Activated CD4-positive, alpha-beta T cell treated with anti-CD3 and anti-CD28 coated beads, Interleukin-2, amount 10 ng/mL, durations not matched to agents 24 days and 14 days (primary cell): ENCODE measurements around the gene PPP1R10. TPM values are rescaled to one million over a fixed set of nuclear protein-coding genes. Genes with fewer than 3 reads are reported as not detected.

Source experiments
- DNase-seq: peaks from one replicate; pipeline ENCODE4 v3.0.0; 2022
- H3K27ac Mint-ChIP-seq: one replicate; pipeline ENCODE4 v1.8.0; 2022; ENCODE audit warnings: mild to moderate bottlenecking, mixed read lengths
- H3K27me3 Mint-ChIP-seq: one replicate; pipeline ENCODE4 v1.8.0; 2022; ENCODE audit warnings: mixed read lengths
- H3K36me3 Mint-ChIP-seq: one replicate; pipeline ENCODE4 v1.8.0; 2022; ENCODE audit warnings: low read depth, mild to moderate bottlenecking, mixed read lengths
- H3K4me1 Mint-ChIP-seq: one replicate; pipeline ENCODE4 v1.8.0; 2021; ENCODE audit warnings: mixed read lengths
- H3K4me3 Mint-ChIP-seq: one replicate; pipeline ENCODE4 v1.8.0; 2022; ENCODE audit warnings: mild to moderate bottlenecking, moderate library complexity, mixed read lengths
- H3K9me3 Mint-ChIP-seq: one replicate; pipeline ENCODE4 v1.8.0; 2021; ENCODE audit warnings: mixed read lengths
- intact Hi-C: fragments of 100-400 bp; cut with micrococcal nuclease; formaldehyde crosslinking; loops from one replicate; pipeline ENCODE4 v1.15.1; 2023
- total RNA-seq: library from RNA; stranded (reverse); gene quantifications from 2 replicates; pipeline ENCODE4 v1.2.3, GENCODE V29; 2022

The PPP1R10 gene
- total RNA-seq, 1 donor from 2014 or later, result 107 TPM

DNA sequence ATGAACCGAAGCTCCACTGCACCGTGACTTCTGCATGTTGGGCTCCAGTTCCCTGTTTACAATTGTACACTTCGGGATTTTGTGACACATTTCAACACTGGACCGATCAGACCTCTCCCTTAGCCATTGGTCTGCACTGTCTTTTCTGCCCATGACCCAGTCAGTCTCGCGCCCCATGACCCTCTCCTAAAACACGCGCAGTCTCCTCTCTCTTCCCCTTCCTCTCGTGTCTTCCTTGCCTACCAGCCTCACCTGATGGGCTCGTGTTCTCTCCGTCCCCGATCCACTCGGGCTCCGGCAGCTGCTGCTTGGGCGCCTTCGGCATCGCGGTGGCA lies 46.3 kb downstream of the PPP1R10 start:
- H3K9me3 Mint-ChIP-seq, result no peaks in the 10 kb centered on the region
- H3K36me3 Mint-ChIP-seq, result peaks cover 28% of the 10 kb centered on the region
- H3K27ac Mint-ChIP-seq, result peak overlapping the region; percentile 99
- intact Hi-C loops, result loop anchor here (1.0 to 2.0 kb wide), 4 partner anchors 13 to 146 kb away; partner anchors contain the start of genes C6orf136, MDC1 and PRR3
- H3K4me3 Mint-ChIP-seq, result peak overlapping the region; percentile 92
- no peaks in the 10 kb centered on the region for H3K27me3 Mint-ChIP-seq
- no peak for DNase-seq
- H3K4me1 Mint-ChIP-seq, result peaks cover 59% of the 10 kb centered on the region

DNA sequence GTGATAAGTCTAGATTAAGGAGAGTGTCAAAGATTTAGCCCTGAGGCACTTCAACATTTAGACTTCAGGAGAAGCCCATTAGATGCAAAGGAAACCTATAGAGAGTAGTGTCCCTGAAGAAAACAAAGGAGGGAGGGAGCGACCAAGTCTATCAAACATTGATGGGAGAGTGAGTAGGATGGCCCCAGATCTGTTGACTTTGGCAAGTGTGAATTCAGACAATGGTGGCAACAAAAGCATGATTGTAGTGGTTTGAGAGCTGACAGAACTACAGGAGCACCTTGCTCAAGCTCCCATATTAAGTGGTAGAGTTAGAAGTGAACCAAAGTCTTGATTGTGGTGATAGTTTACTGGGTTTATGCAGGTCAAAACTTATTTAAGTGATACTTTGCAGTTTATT lies 46.8 kb downstream of the PPP1R10 start:
- Mint-ChIP-seq H3K4me3 (peak overlapping the region; percentile 92), H3K27ac (peak overlapping the region; percentile 12), H3K36me3 (peaks cover 27% of the 10 kb centered on the region), H3K4me1 (peaks cover 58% of the 10 kb centered on the region), H3K27me3 (no peaks in the 10 kb centered on the region), H3K9me3 (no peaks in the 10 kb centered on the region)
- intact Hi-C loops, result loop anchor here (2.0 kb wide), 2 partner anchors 77 to 147 kb away; partner anchors contain the start of genes C6orf136 and MDC1
- no peak for DNase-seq

DNA sequence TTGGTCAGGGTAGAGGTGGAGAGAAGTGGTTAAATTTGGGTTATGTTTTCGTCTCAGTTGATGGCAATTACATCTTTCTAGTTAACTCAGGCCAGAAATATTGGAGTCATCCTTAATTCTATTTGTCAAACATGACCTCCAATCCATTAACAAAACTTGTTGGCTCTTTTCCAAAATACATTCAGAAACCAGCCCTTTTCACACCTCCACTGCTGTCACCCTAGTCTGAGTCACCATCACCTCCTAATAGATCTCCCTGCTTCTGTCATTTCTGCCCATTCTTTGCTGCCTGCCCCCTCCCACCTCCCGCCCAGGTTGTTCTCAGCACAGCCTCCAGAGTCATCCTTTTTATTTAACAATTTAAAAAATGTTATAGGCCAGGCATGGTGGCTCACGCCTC lies 48.8 kb downstream of the PPP1R10 start:
- peaks cover 27% of the 10 kb centered on the region for H3K36me3 Mint-ChIP-seq
- no peaks in the 10 kb centered on the region for H3K9me3 Mint-ChIP-seq
- intact Hi-C loops, result no loop called here
- DNase-seq, result no peak
- H3K4me3 Mint-ChIP-seq, result no peak overlapping the region
- peaks cover 47% of the 10 kb centered on the region for H3K4me1 Mint-ChIP-seq
- no peaks in the 10 kb centered on the region for H3K27me3 Mint-ChIP-seq
- no peak overlapping the region for H3K27ac Mint-ChIP-seq

DNA sequence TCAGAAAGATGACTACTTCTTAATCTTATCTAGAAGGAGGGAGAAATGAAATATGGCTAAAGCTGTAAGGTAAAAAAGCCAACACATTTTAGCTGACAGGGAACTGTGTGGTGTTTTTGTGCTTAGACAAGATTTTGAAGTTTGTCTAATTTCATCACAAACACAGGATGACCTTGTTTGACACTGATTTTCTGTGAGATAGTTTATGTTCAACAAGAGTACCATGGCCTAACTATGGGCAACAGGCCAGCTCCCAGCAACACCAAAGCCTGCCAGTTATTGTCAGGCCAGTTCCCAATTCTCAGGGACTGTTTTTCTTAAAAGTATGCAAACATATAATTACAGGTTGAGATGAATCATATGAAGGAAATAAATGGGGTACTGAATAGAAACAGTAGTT lies 51.3 kb downstream of the PPP1R10 start:
- Mint-ChIP-seq H3K9me3 (no peaks in the 10 kb centered on the region), H3K27me3 (no peaks in the 10 kb centered on the region), H3K4me3 (no peak overlapping the region), H3K36me3 (peaks cover 32% of the 10 kb centered on the region), H3K4me1 (peaks cover 25% of the 10 kb centered on the region), H3K27ac (no peak overlapping the region)
- no peak for DNase-seq
- intact Hi-C loops, result no loop called here

DNA sequence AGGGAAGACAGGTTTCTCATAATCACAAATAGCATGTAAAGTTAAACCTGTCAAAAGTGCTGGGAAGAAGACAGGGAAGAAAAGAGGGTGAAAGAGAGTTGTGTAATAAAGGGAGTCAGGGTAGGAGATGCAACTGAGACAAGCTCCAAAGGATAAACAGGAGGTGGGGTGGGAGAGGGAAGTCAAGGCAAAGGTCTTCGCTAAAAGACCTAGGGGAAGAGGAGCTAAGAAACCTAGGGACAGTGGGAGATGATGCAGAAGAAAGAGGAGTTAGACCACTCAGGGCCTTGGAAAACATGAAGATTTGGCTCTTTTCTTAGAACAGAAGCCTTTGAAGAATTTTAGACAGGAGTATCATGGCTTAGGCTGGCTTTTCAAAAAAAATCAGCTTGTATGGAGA lies 52.9 kb downstream of the PPP1R10 start:
- DNase-seq, result no peak
- Mint-ChIP-seq H3K36me3 (peaks cover 43% of the 10 kb centered on the region), H3K27ac (peak overlapping the region; percentile 36), H3K27me3 (no peaks in the 10 kb centered on the region), H3K4me3 (no peak overlapping the region), H3K9me3 (no peaks in the 10 kb centered on the region), H3K4me1 (peaks cover 11% of the 10 kb centered on the region)
- intact Hi-C loops, result no loop called here

DNA sequence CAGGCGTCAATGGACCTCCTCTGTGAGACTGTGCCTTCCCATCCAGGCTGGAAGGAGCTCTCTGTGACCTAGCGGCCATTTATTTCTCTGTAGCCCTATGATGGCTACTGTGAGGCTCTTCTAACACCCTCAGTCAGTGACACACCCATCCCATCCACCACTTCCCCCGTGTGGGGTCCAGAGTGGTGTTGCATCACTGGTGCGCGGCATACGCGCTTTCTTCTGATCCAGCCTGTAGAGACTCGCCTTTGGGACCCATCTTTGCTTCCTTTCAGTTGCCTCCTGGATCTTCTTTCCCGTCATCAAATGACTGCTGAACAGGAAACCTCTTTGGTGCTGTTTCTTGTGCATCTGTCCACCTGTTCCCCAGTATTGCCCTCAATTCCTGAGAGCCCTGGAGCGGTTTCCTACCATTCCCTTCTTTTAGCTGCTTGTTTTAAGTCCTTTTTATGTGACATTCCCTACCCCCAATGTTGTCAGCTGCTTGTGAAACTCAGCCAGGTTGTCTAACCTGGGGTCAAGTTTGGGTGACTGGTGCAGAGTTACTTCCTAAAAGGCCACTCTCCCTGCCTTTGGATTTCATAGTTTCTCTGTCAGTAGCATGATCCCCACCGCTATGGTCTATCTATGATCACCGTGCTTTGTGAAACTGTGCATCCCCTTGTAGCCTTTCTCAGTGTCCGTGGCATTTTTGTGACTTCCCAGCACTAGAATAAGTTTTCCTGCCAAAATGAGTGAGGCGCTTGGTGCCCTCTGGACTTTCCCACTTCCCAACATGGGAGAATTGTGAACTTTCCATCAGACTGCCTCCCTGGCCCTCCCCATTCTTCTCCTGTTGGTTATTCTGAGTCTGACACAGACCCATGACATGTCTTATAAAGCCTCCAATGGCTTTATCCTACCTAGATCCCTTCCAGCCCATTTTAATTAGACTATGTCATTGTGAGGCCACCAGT lies 54.3 kb downstream of the PPP1R10 start:
- Mint-ChIP-seq H3K27ac (no peak overlapping the region), H3K4me3 (no peak overlapping the region), H3K9me3 (no peaks in the 10 kb centered on the region), H3K27me3 (no peaks in the 10 kb centered on the region), H3K36me3 (peaks cover 50% of the 10 kb centered on the region), H3K4me1 (peaks cover 16% of the 10 kb centered on the region)
- DNase-seq, result no peak
- intact Hi-C loops, result no loop called here

DNA sequence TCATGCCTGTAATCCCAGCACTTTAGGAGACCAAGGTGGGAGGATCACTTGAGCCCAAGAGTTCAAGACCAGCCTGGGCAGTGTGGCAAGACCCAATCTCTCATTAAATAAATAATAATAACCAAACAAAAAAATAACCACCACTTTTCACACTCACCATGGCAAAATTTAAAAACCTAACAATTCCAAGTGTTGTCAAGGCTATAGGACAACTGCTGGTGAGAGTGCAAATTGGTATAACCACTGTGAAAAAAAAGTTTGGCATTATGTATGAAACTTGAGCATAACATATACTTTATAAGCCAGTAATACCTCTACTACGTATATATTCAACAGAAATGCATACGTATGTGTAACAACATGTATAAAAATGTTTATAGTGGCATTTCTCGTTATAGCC lies 56.1 kb downstream of the PPP1R10 start:
- intact Hi-C loops, result no loop called here
- no peak overlapping the region for H3K4me3 Mint-ChIP-seq
- no peaks in the 10 kb centered on the region for H3K27me3 Mint-ChIP-seq
- peaks cover 57% of the 10 kb centered on the region for H3K36me3 Mint-ChIP-seq
- H3K4me1 Mint-ChIP-seq, result peaks cover 18% of the 10 kb centered on the region
- H3K9me3 Mint-ChIP-seq, result no peaks in the 10 kb centered on the region
- no peak for DNase-seq
- no peak overlapping the region for H3K27ac Mint-ChIP-seq

DNA sequence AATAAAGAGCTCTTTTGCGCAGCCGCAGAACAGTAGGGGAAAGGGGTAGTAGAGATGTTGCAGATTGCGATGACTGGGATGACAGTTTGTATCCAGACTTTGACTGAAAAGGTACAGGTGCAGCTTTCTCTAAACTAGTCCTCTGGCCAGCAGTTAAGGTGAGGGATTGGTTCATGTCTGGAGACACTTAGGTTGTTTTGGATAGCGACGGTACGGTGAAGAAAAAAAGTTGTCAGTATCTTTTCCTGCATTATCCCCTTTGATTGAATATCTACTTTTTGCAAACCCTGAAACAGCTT lies 59.4 kb downstream of the PPP1R10 start:
- Mint-ChIP-seq H3K4me1 (peaks cover 26% of the 10 kb centered on the region), H3K4me3 (peak overlapping the region; percentile 89), H3K9me3 (no peaks in the 10 kb centered on the region), H3K36me3 (peaks cover 52% of the 10 kb centered on the region), H3K27me3 (no peaks in the 10 kb centered on the region), H3K27ac (peak overlapping the region; percentile 97)
- no peak for DNase-seq
- intact Hi-C loops, result loop anchor here (1.0 to 10.0 kb wide), 6 partner anchors 14 to 1417 kb away; partner anchors contain the start of genes ABCF1, DXO, MDC1 and POLR1H

DNA sequence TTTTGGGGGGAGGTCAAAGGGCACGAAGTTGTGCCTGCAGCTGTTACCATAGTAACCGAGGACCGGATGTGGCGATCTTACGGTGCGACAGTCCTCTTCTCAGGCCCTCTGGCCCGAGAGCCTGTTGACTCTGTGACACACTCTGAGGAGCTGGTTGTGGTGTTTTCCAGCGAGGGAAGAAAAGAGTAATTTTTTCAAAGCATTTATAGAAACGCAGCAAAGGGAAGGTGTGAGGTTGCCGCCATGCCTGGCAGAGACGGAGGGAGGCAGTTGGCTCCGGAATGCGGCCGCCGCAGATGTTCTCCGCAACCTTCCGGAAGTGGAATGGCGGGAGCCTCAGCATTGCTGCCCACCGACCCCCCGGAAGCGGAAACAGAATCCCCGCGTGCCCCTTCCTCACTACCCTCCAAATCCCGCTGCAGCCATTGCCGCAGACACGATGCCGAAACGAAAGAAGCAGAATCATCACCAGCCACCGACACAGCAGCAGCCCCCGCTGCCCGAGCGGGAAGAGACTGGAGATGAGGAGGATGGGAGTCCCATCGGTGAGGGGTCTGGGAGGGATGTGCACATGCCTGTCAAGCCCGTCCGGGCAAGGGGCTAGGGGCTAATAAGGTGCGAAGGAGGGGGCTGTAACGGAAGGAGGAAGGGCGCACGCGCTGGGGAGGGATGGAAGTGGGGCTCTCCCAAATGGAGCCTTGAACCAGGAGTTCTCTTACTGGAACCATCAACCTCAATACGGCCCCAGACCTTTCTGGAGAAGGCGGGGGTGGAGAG lies 59.9 kb downstream of the PPP1R10 start, which contains the start of gene PRR3:
TSS of gene PRR3 (plus strand) at position 390 of the 777 bp plus-strand sequence. CDS start at position 440, 50 bp downstream.
- peaks cover 26% of the 10 kb centered on the region for H3K4me1 Mint-ChIP-seq

DNA sequence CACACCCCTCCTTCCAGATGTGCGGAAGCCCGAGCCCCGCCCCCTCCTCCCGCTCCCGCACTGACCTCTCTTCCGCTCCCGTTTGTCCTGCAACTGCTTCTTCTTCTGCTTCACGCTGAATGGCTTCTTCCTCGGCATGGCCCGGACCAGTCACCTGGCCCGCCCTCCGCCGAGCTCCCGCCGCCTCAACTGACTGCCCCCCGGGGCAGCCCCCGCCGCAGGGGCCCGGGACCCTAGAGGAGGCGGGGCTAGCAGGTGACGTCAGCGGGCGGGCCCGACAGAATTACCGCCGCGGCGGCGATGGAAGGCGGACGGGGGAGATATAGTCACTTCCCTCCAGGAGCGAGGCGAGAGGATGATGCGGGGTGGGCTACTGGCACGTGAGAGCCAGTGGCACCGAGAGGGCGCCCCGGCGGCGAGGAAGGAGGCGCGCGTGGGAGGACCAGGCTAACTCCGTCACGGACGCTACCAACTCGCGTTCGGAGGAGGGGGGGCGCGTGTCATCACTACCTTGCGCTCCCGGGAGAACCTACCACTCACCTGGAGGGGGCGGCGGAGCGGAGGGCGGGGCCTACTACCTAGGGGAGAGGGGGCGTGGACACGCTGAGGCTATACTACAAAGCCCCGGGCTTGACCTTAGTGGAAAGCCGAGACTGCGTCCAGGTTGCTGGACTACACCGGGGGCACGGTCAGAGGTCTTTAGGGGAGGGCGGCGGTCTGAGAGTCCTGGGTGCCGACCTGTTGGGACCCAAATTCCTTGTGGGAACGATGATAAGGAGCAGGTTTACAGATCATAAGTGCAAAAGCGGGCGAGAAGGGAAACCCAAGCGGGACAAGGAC lies 60.8 kb downstream of the PPP1R10 start, which contains the start of gene GNL1:
TSS of gene GNL1 (minus strand) at position 424 of the 840 bp plus-strand sequence. CDS start at position 138, 286 bp downstream.
- H3K4me3 Mint-ChIP-seq, result peak within 1 kb of the TSS; percentile 89
- H3K9me3 Mint-ChIP-seq, result no peaks in the 10 kb centered on the region
- intact Hi-C loops, result loop anchor here (1.0 to 10.0 kb wide), 7 partner anchors 61 to 1419 kb away; partner anchors contain the start of genes DXO, HLA-E, MRPS18B and POLR1H
- peak within 1 kb of the TSS; percentile 97 for H3K27ac Mint-ChIP-seq
- H3K27me3 Mint-ChIP-seq, result no peaks in the 10 kb centered on the region
- H3K36me3 Mint-ChIP-seq, result peaks cover 53% of the 10 kb centered on the region
- peak; percentile 99 for DNase-seq
- H3K4me1 Mint-ChIP-seq, result peaks cover 29% of the 10 kb centered on the region

More for the DNA sequence above, 59.9 kb downstream of the PPP1R10 start, which contains the start of gene PRR3:
- H3K4me3 Mint-ChIP-seq, result peak within 1 kb of the TSS; percentile 89
- no peaks in the 10 kb centered on the region for H3K27me3 Mint-ChIP-seq
- DNase-seq, result peak; percentile 97
- intact Hi-C loops, result loop anchor here (1.0 to 10.0 kb wide), 9 partner anchors 14 to 1418 kb away; partner anchors contain the start of genes ABCF1, DXO, HLA-E and MDC1
- peak within 1 kb of the TSS; percentile 97 for H3K27ac Mint-ChIP-seq
- H3K36me3 Mint-ChIP-seq, result peaks cover 52% of the 10 kb centered on the region
- H3K9me3 Mint-ChIP-seq, result no peaks in the 10 kb centered on the region

DNA sequence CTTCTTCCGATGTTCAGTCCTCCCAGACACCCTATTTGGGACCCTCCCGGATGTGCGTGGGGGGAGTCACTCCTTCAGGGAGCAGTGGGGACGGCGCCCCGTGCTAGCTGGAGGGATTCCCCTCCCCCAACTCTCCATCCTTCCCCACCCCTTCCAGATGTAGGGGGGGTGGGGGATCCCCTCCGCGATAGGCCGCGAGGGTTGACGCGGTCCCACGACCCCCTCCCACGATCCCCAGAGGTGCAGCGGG lies 61.3 kb downstream of the PPP1R10 start:
- no peak for DNase-seq
- H3K36me3 Mint-ChIP-seq, result peaks cover 57% of the 10 kb centered on the region
- no peaks in the 10 kb centered on the region for H3K27me3 Mint-ChIP-seq
- H3K27ac Mint-ChIP-seq, result peak overlapping the region; percentile 97
- intact Hi-C loops, result loop anchor here (1.0 to 10.0 kb wide), 7 partner anchors 62 to 1419 kb away; partner anchors contain the start of genes DXO, HLA-E, MRPS18B and POLR1H
- peaks cover 31% of the 10 kb centered on the region for H3K4me1 Mint-ChIP-seq
- no peaks in the 10 kb centered on the region for H3K9me3 Mint-ChIP-seq
- peak overlapping the region; percentile 89 for H3K4me3 Mint-ChIP-seq

DNA sequence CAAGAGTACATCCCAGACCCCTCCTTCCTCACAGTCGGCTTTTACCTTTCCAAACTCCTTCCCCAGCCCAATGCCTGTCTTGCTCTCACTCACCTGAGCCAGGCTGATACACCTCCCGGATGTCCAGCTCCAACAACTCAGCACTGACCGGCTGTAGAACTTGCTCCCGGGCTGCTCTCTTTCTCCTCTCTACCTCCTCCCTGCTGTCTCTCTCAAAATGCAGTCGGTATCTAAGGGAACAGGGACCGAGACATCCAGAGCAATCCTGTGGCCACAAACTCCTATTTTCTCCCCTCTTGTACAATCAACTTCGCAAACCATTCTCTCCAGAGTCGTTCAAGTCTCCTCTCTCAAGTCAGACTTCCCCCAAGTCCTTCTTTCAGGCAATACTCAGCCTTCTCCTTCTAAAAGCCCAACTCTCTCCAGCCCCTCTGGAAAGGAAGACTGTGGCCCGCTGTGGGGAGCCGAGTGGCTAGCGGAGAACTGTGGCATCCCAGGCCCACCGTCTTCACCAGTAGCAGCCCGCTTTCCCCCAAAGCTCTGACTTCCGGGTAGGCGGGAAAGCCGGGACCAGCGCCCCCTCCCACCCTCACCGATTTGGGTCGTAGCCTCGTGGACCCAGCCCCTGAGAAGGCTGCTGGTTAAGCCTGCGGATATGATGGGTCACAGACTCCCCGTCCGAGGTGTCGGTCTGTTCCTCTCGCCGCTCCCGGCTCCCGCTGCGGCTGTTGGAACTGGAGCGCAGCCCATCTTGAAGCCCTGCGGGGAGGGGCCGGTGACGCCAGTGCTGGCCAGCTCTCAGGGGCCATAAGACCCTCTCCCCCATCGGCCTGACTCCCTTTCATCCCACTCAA lies 61.9 kb downstream of the PPP1R10 start:
- peak overlapping the region; percentile 89 for H3K4me3 Mint-ChIP-seq
- no peaks in the 10 kb centered on the region for H3K27me3 Mint-ChIP-seq
- no peaks in the 10 kb centered on the region for H3K9me3 Mint-ChIP-seq
- peak overlapping the region; percentile 97 for H3K27ac Mint-ChIP-seq
- no peak for DNase-seq
- intact Hi-C loops, result loop anchor here (10.0 kb wide), 3 partner anchors 340 to 1420 kb away; partner anchors contain the start of genes DXO, POLR1H, PPP1R11 and TRIM26
- H3K4me1 Mint-ChIP-seq, result peaks cover 32% of the 10 kb centered on the region
- peaks cover 58% of the 10 kb centered on the region for H3K36me3 Mint-ChIP-seq
